ENCODE data around the gene NRIP3.

- no peak for TF ChIP-seq CTCF (IDR thresholded peaks at IDR 0.05; ENCODE audit: insufficient read depth, low read length)
- TF ChIP-seq POLR2AphosphoS5 (IDR thresholded peaks at IDR 0.05; ENCODE audit: low read depth): no peak
- no peak for TF ChIP-seq SPI1 (IDR thresholded peaks at IDR 0.05; ENCODE audit: borderline replicate concordance, low read depth)
- no peak for TF ChIP-seq GABPA (IDR thresholded peaks at IDR 0.05; ENCODE audit: low read depth)
Measured at GRCh38 chr11:8937159-8937558, 66.6 kb downstream of the NRIP3 start.
